K562 (cell line): ENCODE results near the gene ICE2. TPM values are rescaled to one million over a fixed set of nuclear protein-coding genes. Genes with fewer than 3 reads are reported as not detected.
A peak's percentile ranks its signal among the peaks of the same experiment; 100 is the strongest.

Source experiments
- CBX5 ChIP-seq: IDR thresholded peaks from 2 replicates; pipeline ENCODE4 v1.6.1; 2014; ENCODE audit warnings: low read depth, borderline replicate concordance
- ERF ChIP-seq: fragments of 450-650 bp; formaldehyde crosslinking; IDR thresholded peaks from 2 replicates; pipeline ENCODE4 v1.4.0; 2020; ENCODE audit warnings: mild to moderate bottlenecking, mixed read lengths
- ETV1 ChIP-seq: fragments of 450-650 bp; conservative IDR thresholded peaks from 2 replicates; pipeline ENCODE4 v1.6.1; 2016; ENCODE audit warnings: missing genetic modification characterization, control low read depth, low read depth, missing compliant biosample characterization
- GATAD2A ChIP-seq: fragments of 450-650 bp; IDR thresholded peaks from 2 replicates; pipeline ENCODE4 v1.6.1; 2017
- HNRNPUL1 ChIP-seq: fragments of 200-400 bp; formaldehyde crosslinking; IDR thresholded peaks from 2 replicates; pipeline ENCODE4 v1.6.1; 2017; ENCODE audit warnings: low read length
- ILF3 ChIP-seq: fragments of 450-650 bp; IDR thresholded peaks from 2 replicates; pipeline ENCODE4 v1.6.1; 2018; ENCODE audit warnings: antibody characterized with exemption, mild to moderate bottlenecking, moderate library complexity, borderline replicate concordance
- NBN ChIP-seq: fragments of 450-650 bp; IDR thresholded peaks from 2 replicates; pipeline ENCODE4 v1.6.1; 2016; ENCODE audit warnings: low read depth, mild to moderate bottlenecking
- NEUROD1 ChIP-seq: fragments of 150-350 bp; IDR thresholded peaks from 2 replicates; pipeline ENCODE4 v1.6.1; 2014; ENCODE audit warnings: borderline replicate concordance, low read length, low read depth; ENCODE audit not compliant: partially characterized antibody
- NR2C1 ChIP-seq, 2 experiments: fragments of 450-650 bp; IDR thresholded peaks; 2 replicates each; pipeline ENCODE4 v1.6.1; 2017; ENCODE audit warnings: mild to moderate bottlenecking in 2 of 2, antibody characterized with exemption in 1 of 2, inconsistent platforms in 1 of 2, missing compliant biosample characterization in 1 of 2, missing genetic modification characterization in 1 of 2
- NR2F6 ChIP-seq: fragments of 450-650 bp; formaldehyde crosslinking; IDR thresholded peaks from 2 replicates; pipeline ENCODE4 v1.4.0; 2020; ENCODE audit warnings: mild to moderate bottlenecking
- NUFIP1 ChIP-seq: fragments of 450-650 bp; IDR thresholded peaks from 2 replicates; pipeline ENCODE4 v1.6.1; 2018; ENCODE audit not compliant: partially characterized antibody
- ZNF124 ChIP-seq: sonication (generic); formaldehyde crosslinking; IDR thresholded peaks from 2 replicates; pipeline ENCODE4 v1.8.1; 2022; ENCODE audit warnings: missing genetic modification reagents
- ZNF212 ChIP-seq: fragments of 450-650 bp; formaldehyde crosslinking; IDR thresholded peaks from 2 replicates; pipeline ENCODE4 v1.4.0; 2020; ENCODE audit warnings: mild to moderate bottlenecking
- ZNF436 ChIP-seq: fragments of 250-450, 450-650 bp; sonication (Bioruptor Pico); formaldehyde crosslinking; IDR thresholded peaks from 2 replicates; pipeline ENCODE4 v1.7.0; 2020; ENCODE audit warnings: mild to moderate bottlenecking
- ZNF699 ChIP-seq: fragments of 250-450 bp; sonication (Bioruptor Pico); IDR thresholded peaks from 2 replicates; pipeline ENCODE4 v1.8.0; 2021; ENCODE audit warnings: mild to moderate bottlenecking, moderate library complexity; ENCODE audit not compliant: insufficient replicate concordance
- ZNF717 ChIP-seq: fragments of 250-450 bp; sonication (Bioruptor Pico); IDR thresholded peaks from 2 replicates; pipeline ENCODE4 v1.5.0; 2021
- ZSCAN29 ChIP-seq: fragments of 450-650 bp; IDR thresholded peaks from 2 replicates; pipeline ENCODE4 v1.6.1; 2017
- polyA plus RNA-seq, 8 experiments: library from polyadenylated mRNA; depleted of rRNA in 4 of 8; stranded (reverse) in 5 of 8; unstranded in 3 of 8; fragments of >200 nt; fragmentation: Nextera tagmentation in 2 of 8; fragmentation: Illumina TruSeq in 1 of 8; extraction: Ambion mirVana in 2 of 8; extraction: Trizol in 1 of 8; gene quantifications; 2 replicates each; pipeline versions ENCODE4 v1.2.1 to v1.2.3, GENCODE V29; 2011 to 2014; ENCODE audit warnings: inconsistent platforms in 1 of 8, missing spikeins in 1 of 8
- total RNA-seq, 7 experiments: library from RNA; depleted of rRNA in 6 of 7; stranded (reverse); fragments of >200 nt in 6 of 7; fragmentation: Illumina TruSeq in 2 of 7; extraction: Trizol in 2 of 7; gene quantifications; 2 replicates each; pipeline versions ENCODE4 v1.2.1 to v1.2.3, GENCODE V29; 2011 to 2021; ENCODE audit warnings: low replicate concordance in 1 of 7
- TF ChIP-seq, protein P1 (sequence below): fragments of 250-450 bp; sonication (Bioruptor Pico); IDR thresholded peaks from 2 replicates; pipeline ENCODE4 v1.4.0; 2020; ENCODE audit warnings: mild to moderate bottlenecking, moderate library complexity
- TF ChIP-seq, protein P2 (sequence below): sonication (generic); formaldehyde crosslinking; IDR thresholded peaks from 2 replicates; pipeline ENCODE4 v1.9.0; 2022; ENCODE audit warnings: mild to moderate bottlenecking, missing genetic modification reagents
- TF ChIP-seq, protein P3 (sequence below): fragments of 450-650 bp; formaldehyde crosslinking; IDR thresholded peaks from 2 replicates; pipeline ENCODE4 v1.4.0; 2022; ENCODE audit warnings: mild to moderate bottlenecking, moderate library complexity
- TF ChIP-seq, protein P4 (sequence below): fragments of 450-650 bp; IDR thresholded peaks from 2 replicates; pipeline ENCODE4 v1.6.1; 2017; ENCODE audit warnings: mild to moderate bottlenecking, moderate library complexity
- TF ChIP-seq, protein P5 (sequence below), 3 experiments: fragments of 200-800 bp in 1 of 3; fragments of 250-450 bp in 1 of 3; fragments of 450-650 bp in 1 of 3; sonication (Bioruptor Pico) in 1 of 3; sonication (Bioruptor generic) in 1 of 3; formaldehyde crosslinking in 1 of 3; IDR thresholded peaks; 2 replicates each; pipeline versions ENCODE4 v1.6.1 to v1.8.0; 2016 to 2022; ENCODE audit warnings: mild to moderate bottlenecking in 2 of 3, missing genetic modification characterization in 2 of 3, missing compliant biosample characterization in 1 of 3, moderate library complexity in 1 of 3

The ICE2 gene
- total and polyA plus RNA-seq, 9 of the 15 experiments (the other 6 are each of a cell fraction or from before 2014, with no cell fraction given): 21.8 to 87.9 (median 58.1) TPM

DNA sequence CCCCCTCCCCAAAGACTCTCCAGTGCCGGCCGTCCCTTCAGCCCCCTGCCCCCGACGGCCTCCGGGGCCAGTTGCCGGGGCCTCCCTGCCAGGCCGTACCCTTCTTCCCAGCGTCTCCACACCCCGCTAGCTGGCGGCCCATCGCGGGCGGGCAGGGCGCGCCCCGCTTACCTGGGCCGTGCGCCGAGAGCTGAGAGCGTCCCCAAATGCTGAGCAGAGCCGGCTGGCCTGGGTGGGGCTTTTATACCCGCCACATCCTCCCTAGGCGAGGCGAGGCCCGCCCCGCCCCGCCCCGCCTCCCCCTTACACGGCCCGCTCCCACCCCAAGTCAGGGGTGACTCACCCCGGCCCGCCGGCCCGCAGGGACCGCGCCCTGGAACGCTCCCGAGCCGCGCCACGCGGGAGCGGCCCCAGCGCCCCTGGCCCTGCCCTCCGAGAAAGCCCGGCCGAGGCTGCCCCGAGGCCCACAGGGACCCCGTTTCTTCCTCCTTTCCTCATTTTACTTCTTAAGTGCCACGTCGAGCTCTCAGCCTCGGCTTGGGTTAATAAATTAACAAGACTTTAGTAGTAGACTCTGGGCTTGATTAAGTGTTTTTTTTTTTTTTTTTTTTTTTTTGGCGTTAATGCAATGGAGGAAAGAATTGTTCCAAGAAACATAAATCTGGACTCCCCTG is 81.0 kb downstream of the ICE2 start, which contains the start of gene ANXA2 (continued):
- TF ChIP-seq, protein P1, sequence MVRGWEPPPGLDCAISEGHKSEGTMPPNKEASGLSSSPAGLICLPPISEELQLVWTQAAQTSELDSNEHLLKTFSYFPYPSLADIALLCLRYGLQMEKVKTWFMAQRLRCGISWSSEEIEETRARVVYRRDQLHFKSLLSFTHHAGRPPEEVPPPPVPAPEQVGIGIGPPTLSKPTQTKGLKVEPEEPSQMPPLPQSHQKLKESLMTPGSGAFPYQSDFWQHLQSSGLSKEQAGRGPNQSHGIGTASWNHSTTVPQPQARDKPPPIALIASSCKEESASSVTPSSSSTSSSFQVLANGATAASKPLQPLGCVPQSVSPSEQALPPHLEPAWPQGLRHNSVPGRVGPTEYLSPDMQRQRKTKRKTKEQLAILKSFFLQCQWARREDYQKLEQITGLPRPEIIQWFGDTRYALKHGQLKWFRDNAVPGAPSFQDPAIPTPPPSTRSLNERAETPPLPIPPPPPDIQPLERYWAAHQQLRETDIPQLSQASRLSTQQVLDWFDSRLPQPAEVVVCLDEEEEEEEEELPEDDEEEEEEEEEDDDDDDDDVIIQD (CRISPR knock-in tag): no peak
- no peak for TF ChIP-seq ETV1 (tag)
- TF ChIP-seq NR2F6: no peak
- no peak for TF ChIP-seq ZNF124 (CRISPR knock-in tag)
- no peak for TF ChIP-seq ZSCAN29
- TF ChIP-seq, protein P2, sequence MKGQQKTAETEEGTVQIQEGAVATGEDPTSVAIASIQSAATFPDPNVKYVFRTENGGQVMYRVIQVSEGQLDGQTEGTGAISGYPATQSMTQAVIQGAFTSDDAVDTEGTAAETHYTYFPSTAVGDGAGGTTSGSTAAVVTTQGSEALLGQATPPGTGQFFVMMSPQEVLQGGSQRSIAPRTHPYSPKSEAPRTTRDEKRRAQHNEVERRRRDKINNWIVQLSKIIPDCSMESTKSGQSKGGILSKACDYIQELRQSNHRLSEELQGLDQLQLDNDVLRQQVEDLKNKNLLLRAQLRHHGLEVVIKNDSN (CRISPR knock-in tag): no peak
- no peak for TF ChIP-seq ZNF717 (CRISPR knock-in tag)
- no peak for TF ChIP-seq CBX5
- TF ChIP-seq, protein P3, sequence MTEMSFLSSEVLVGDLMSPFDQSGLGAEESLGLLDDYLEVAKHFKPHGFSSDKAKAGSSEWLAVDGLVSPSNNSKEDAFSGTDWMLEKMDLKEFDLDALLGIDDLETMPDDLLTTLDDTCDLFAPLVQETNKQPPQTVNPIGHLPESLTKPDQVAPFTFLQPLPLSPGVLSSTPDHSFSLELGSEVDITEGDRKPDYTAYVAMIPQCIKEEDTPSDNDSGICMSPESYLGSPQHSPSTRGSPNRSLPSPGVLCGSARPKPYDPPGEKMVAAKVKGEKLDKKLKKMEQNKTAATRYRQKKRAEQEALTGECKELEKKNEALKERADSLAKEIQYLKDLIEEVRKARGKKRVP: no peak
- no peak for TF ChIP-seq ZNF436 (CRISPR knock-in tag)
- TF ChIP-seq ILF3: no peak
- TF ChIP-seq HNRNPUL1: no peak
- no peak for TF ChIP-seq GATAD2A
- TF ChIP-seq NEUROD1: peak; percentile 30
- TF ChIP-seq, protein P4, sequence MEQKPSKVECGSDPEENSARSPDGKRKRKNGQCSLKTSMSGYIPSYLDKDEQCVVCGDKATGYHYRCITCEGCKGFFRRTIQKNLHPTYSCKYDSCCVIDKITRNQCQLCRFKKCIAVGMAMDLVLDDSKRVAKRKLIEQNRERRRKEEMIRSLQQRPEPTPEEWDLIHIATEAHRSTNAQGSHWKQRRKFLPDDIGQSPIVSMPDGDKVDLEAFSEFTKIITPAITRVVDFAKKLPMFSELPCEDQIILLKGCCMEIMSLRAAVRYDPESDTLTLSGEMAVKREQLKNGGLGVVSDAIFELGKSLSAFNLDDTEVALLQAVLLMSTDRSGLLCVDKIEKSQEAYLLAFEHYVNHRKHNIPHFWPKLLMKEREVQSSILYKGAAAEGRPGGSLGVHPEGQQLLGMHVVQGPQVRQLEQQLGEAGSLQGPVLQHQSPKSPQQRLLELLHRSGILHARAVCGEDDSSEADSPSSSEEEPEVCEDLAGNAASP: no peak
- no peak for TF ChIP-seq NBN
- no peak for TF ChIP-seq ZNF212 (CRISPR knock-in tag)
- no peak for TF ChIP-seq NR2C1 (IDR thresholded peaks at IDR 0.05)
- TF ChIP-seq NR2C1 (tag; IDR thresholded peaks at IDR 0.05): no peak
- TF ChIP-seq NUFIP1: no peak
- TF ChIP-seq ZNF699 (CRISPR knock-in tag): no peak
- TF ChIP-seq, protein P5, sequence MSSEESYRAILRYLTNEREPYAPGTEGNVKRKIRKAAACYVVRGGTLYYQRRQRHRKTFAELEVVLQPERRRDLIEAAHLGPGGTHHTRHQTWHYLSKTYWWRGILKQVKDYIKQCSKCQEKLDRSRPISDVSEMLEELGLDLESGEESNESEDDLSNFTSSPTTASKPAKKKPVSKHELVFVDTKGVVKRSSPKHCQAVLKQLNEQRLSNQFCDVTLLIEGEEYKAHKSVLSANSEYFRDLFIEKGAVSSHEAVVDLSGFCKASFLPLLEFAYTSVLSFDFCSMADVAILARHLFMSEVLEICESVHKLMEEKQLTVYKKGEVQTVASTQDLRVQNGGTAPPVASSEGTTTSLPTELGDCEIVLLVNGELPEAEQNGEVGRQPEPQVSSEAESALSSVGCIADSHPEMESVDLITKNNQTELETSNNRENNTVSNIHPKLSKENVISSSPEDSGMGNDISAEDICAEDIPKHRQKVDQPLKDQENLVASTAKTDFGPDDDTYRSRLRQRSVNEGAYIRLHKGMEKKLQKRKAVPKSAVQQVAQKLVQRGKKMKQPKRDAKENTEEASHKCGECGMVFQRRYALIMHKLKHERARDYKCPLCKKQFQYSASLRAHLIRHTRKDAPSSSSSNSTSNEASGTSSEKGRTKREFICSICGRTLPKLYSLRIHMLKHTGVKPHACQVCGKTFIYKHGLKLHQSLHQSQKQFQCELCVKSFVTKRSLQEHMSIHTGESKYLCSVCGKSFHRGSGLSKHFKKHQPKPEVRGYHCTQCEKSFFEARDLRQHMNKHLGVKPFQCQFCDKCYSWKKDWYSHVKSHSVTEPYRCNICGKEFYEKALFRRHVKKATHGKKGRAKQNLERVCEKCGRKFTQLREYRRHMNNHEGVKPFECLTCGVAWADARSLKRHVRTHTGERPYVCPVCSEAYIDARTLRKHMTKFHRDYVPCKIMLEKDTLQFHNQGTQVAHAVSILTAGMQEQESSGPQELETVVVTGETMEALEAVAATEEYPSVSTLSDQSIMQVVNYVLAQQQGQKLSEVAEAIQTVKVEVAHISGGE (CRISPR knock-in tag; IDR thresholded peaks at IDR 0.05): no peak
- TF ChIP-seq ERF (CRISPR knock-in tag): no peak
